NCI-H510A treated with DMSO at 0.1 percent for 48 hours (cell line): ENCODE results near the gene SPPL3.
"Not testable (repeated sequence)": the region's sequence is repeated elsewhere in the genome, so short reads cannot be mapped to it uniquely, and the experiment has no call there.

Experiments used
- DNase-seq: peaks from one replicate; lab custom pipeline; 2025; lab: John Stamatoyannopoulos, UW

Gene SPPL3

GRCh38 chr12:120920178-120920577 is 16.0 kb upstream of the SPPL3 start:
- no peak for DNase-seq

- DNase-seq: no peak
Observed at GRCh38 chr12:120917748-120918147, 13.6 kb upstream of the SPPL3 start.

GRCh38 chr12:120916561-120916960 is 12.4 kb upstream of the SPPL3 start:
- DNase-seq: no peak

- no peak for DNase-seq
Observed at GRCh38 chr12:120914794-120915193, 10.6 kb upstream of the SPPL3 start.

- no peak for DNase-seq
Observed at GRCh38 chr12:120909633-120910298, 5.6 kb upstream of the SPPL3 start.

GRCh38 chr12:120905856-120906384 is 1.8 kb upstream of the SPPL3 start:
- no peak for DNase-seq

- peak; percentile 43 for DNase-seq
Observed at GRCh38 chr12:120903412-120904196, 554 bp downstream of the SPPL3 start.

- DNase-seq: no peak
Observed at GRCh38 chr12:120902846-120903411, 1.2 kb downstream of the SPPL3 start.

GRCh38 chr12:120901818-120902217 is 2.3 kb downstream of the SPPL3 start:
- DNase-seq: no peak

- not testable (repeated sequence) for DNase-seq
Observed at GRCh38 chr12:120901101-120901500, 3.1 kb downstream of the SPPL3 start.

GRCh38 chr12:120895532-120895931 is 8.6 kb downstream of the SPPL3 start:
- no peak for DNase-seq

- DNase-seq: no peak
Observed at GRCh38 chr12:120892265-120892664, 11.9 kb downstream of the SPPL3 start.

GRCh38 chr12:120890963-120891362 is 13.2 kb downstream of the SPPL3 start:
- no peak for DNase-seq

GRCh38 chr12:120887253-120888043 is 16.7 kb downstream of the SPPL3 start:
- no peak for DNase-seq

- no peak for DNase-seq
Observed at GRCh38 chr12:120886199-120887018, 17.7 kb downstream of the SPPL3 start.

GRCh38 chr12:120885521-120885920 is 18.6 kb downstream of the SPPL3 start:
- no peak for DNase-seq

GRCh38 chr12:120884644-120885043 is 19.5 kb downstream of the SPPL3 start:
- no peak for DNase-seq

GRCh38 chr12:120882055-120882555 is 22.1 kb downstream of the SPPL3 start:
- no peak for DNase-seq

- DNase-seq: no peak
Observed at GRCh38 chr12:120879718-120880300, 24.3 kb downstream of the SPPL3 start.

- DNase-seq: no peak
Observed at GRCh38 chr12:120879102-120879501, 25.1 kb downstream of the SPPL3 start.
